GM23338 (cell line): ENCODE measurements around the gene ARID3A.

ENCODE experiments used
- CREB1 ChIP-seq: fragments of 250-450 bp; sonication (Bioruptor Pico); IDR thresholded peaks from 2 replicates; pipeline ENCODE4 v1.5.0; 2020; ENCODE audit warnings: low read depth, mild to moderate bottlenecking, moderate library complexity
- EZH2 ChIP-seq: fragments of 200-600 bp; sonication (generic); IDR thresholded peaks from one replicate; pipeline ENCODE4 v1.8.0; 2017; ENCODE audit warnings: antibody characterized with exemption, mild to moderate bottlenecking, low read depth; ENCODE audit not compliant: unreplicated experiment
- EZH2phosphoT487 ChIP-seq: fragments of 200-600 bp; sonication (generic); IDR thresholded peaks from one replicate; pipeline ENCODE4 v1.8.1; 2018; ENCODE audit warnings: antibody characterized with exemption; ENCODE audit not compliant: unreplicated experiment
- JUNB ChIP-seq: IDR thresholded peaks from one replicate; pipeline ENCODE4 v1.6.1; 2016; ENCODE audit warnings: antibody characterized with exemption; ENCODE audit not compliant: unreplicated experiment
- POLR2AphosphoS5 ChIP-seq: IDR thresholded peaks from 2 replicates; pipeline ENCODE4 v1.6.1; 2016; ENCODE audit warnings: antibody characterized with exemption, low read depth
- STAT1 ChIP-seq: IDR thresholded peaks from one replicate; pipeline ENCODE4 v1.6.1; 2016; ENCODE audit warnings: antibody characterized with exemption; ENCODE audit not compliant: unreplicated experiment
- ZNF331 ChIP-seq: fragments of 250-450 bp; sonication (Bioruptor Pico); IDR thresholded peaks from 2 replicates; pipeline ENCODE4 v1.5.0; 2020; ENCODE audit warnings: low read depth, mild to moderate bottlenecking, moderate library complexity
- TF ChIP-seq, protein P1 (sequence below), 2 experiments: fragments of 200-600 bp in 1 of 2; sonication (generic) in 1 of 2; conservative IDR thresholded peaks; 2 replicates each; pipeline versions ENCODE4 v1.5.1 to v1.6.1; 2016 to 2017; ENCODE audit warnings: antibody characterized with exemption in 2 of 2, low read depth in 2 of 2, mild to moderate bottlenecking in 2 of 2, moderate library complexity in 1 of 2
- TF ChIP-seq, protein P2 (sequence below): IDR thresholded peaks from 2 replicates; pipeline ENCODE4 v1.6.1; 2016; ENCODE audit warnings: antibody characterized with exemption
- TF ChIP-seq, protein P3 (sequence below): IDR thresholded peaks from one replicate; pipeline ENCODE4 v1.6.1; 2018; ENCODE audit warnings: antibody characterized with exemption; ENCODE audit not compliant: unreplicated experiment

DNA sequence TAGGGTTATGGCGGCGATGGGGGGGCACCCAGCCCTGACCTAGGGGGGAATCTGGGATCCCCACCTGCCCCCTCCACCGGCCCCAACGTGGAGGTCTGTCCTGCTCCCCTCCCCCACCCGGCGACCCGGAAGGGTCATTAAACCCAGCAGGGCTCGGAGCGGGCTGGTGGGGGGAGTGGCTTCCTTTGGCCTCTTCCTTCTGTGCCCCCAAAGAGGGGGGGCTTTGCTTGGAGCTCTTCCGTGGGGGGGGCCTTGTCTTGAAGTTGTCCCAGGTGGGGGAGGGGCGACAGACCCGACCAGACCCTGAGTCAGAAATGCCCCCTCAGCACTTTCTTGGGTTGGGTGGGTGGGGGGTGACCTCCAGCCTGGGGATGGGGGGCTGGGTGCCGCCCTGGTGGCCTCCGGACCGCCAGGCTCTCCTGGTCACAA is 1.5 kb downstream of the ARID3A start:
- TF ChIP-seq EZH2phosphoT487 (no peak), EZH2 (no peak), POLR2AphosphoS5 (no peak; the same call in 1 of the 2 replicates), JUNB (no peak), ZNF331 (no peak), STAT1 (no peak), CREB1 (CRISPR knock-in tag) (no peak)
- TF ChIP-seq, protein P1, sequence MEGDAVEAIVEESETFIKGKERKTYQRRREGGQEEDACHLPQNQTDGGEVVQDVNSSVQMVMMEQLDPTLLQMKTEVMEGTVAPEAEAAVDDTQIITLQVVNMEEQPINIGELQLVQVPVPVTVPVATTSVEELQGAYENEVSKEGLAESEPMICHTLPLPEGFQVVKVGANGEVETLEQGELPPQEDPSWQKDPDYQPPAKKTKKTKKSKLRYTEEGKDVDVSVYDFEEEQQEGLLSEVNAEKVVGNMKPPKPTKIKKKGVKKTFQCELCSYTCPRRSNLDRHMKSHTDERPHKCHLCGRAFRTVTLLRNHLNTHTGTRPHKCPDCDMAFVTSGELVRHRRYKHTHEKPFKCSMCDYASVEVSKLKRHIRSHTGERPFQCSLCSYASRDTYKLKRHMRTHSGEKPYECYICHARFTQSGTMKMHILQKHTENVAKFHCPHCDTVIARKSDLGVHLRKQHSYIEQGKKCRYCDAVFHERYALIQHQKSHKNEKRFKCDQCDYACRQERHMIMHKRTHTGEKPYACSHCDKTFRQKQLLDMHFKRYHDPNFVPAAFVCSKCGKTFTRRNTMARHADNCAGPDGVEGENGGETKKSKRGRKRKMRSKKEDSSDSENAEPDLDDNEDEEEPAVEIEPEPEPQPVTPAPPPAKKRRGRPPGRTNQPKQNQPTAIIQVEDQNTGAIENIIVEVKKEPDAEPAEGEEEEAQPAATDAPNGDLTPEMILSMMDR (conservative IDR thresholded peaks at IDR 0.05; ENCODE audit: low read depth in 2 of 2): no peak
- TF ChIP-seq, protein P2, sequence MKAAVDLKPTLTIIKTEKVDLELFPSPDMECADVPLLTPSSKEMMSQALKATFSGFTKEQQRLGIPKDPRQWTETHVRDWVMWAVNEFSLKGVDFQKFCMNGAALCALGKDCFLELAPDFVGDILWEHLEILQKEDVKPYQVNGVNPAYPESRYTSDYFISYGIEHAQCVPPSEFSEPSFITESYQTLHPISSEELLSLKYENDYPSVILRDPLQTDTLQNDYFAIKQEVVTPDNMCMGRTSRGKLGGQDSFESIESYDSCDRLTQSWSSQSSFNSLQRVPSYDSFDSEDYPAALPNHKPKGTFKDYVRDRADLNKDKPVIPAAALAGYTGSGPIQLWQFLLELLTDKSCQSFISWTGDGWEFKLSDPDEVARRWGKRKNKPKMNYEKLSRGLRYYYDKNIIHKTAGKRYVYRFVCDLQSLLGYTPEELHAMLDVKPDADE: no peak
- TF ChIP-seq, protein P3, sequence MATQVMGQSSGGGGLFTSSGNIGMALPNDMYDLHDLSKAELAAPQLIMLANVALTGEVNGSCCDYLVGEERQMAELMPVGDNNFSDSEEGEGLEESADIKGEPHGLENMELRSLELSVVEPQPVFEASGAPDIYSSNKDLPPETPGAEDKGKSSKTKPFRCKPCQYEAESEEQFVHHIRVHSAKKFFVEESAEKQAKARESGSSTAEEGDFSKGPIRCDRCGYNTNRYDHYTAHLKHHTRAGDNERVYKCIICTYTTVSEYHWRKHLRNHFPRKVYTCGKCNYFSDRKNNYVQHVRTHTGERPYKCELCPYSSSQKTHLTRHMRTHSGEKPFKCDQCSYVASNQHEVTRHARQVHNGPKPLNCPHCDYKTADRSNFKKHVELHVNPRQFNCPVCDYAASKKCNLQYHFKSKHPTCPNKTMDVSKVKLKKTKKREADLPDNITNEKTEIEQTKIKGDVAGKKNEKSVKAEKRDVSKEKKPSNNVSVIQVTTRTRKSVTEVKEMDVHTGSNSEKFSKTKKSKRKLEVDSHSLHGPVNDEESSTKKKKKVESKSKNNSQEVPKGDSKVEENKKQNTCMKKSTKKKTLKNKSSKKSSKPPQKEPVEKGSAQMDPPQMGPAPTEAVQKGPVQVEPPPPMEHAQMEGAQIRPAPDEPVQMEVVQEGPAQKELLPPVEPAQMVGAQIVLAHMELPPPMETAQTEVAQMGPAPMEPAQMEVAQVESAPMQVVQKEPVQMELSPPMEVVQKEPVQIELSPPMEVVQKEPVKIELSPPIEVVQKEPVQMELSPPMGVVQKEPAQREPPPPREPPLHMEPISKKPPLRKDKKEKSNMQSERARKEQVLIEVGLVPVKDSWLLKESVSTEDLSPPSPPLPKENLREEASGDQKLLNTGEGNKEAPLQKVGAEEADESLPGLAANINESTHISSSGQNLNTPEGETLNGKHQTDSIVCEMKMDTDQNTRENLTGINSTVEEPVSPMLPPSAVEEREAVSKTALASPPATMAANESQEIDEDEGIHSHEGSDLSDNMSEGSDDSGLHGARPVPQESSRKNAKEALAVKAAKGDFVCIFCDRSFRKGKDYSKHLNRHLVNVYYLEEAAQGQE: no peak
